Measurements from ENCODE around the gene MUC16.

Gene MUC16

GRCh38 chr19:9009431-9009830 is 778 bp downstream of the MUC16 start:
- no peak for DNase-seq (ENCODE audit: low read depth in 2 of 2)

GRCh38 chr19:9008667-9009066 is 1.5 kb downstream of the MUC16 start:
- DNase-seq (ENCODE audit: low read depth in 2 of 2), result no peak

GRCh38 chr19:9000933-9001332 is 9.3 kb downstream of the MUC16 start:
- DNase-seq (ENCODE audit: low read depth in 2 of 2), result no peak

- peak in 1 of 2 experiments; percentile 19 for DNase-seq (ENCODE audit: low read depth in 2 of 2)
These were observed 22.0 kb downstream of the MUC16 start for GRCh38 chr19:8988204-8988603.

GRCh38 chr19:8986296-8986695 is 23.9 kb downstream of the MUC16 start:
- no peak for DNase-seq (ENCODE audit: low read depth in 2 of 2)

GRCh38 chr19:8973501-8974091 is 36.6 kb downstream of the MUC16 start:
- DNase-seq (ENCODE audit: low read depth in 2 of 2), result no peak

- no peak for DNase-seq (ENCODE audit: low read depth in 2 of 2)
These were observed 44.3 kb downstream of the MUC16 start for GRCh38 chr19:8965887-8966286.

Data from stimulated activated CD4-positive, alpha-beta T cell treated with anti-CD3 and anti-CD28 coated beads, Interleukin-12 subunit alpha, Interleukin-12 subunit beta, amount 100 ng/mL, for 24 hours (primary cell).